HG03139 (cell line): Measurements from ENCODE around the gene RNU1-1.
"Not testable (repeated sequence)": the region's sequence is repeated elsewhere in the genome, so short reads cannot be mapped to it uniquely, and the experiment has no call there.

Experiments used
- ATAC-seq: cut with Tn5 transposase; IDR thresholded peaks from one replicate; pipeline ENCODE4 v1.9.1; 2021; ENCODE audit not compliant: unreplicated experiment

The RNU1-1 gene

DNA sequence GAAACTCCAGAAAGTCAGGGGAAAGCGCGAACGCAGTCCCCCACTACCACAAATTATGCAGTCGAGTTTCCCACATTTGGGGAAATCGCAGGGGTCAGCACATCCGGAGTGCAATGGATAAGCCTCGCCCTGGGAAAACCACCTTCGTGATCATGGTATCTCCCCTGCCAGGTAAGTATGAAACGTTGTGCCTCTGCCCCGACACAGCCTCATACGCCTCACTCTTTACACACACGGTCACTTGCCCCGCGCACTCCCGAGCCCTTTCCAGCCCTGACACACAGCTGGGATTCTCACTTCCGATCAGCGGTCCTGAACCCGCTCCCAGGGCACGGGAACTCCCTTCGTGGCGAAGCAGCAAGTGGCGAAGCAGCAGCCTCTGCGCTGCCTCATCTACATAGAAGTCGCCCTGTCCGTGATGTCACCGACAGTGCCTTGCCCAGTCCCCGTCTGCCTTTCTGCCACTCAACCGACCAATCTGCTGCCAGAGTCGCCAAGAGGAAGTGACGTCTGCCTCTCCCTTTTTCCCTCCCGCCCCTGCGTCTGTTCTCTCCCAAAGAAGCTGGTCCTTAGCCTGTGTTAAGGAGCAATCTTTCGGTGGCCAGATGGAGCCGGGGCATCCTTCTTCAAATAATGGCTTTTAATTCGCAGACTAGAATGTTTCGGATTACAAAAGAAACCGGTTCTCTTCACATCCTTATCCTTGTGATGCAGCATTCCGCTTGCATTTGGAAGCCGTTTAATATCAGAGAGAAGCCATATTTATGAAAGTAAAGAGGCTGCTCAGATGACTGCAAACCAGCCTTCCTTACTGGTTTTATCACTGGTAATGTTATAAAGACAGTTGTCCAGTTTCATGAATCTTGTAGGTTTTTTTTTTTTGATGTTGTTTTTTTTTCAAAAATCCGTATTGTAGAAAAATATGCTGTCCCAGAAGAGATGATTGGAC lies at the start of gene RNU1-1:
RNU1-1 (minus strand) TSS at position 179 of the 949 bp plus-strand sequence.
- not testable (repeated sequence) for ATAC-seq

- not testable (repeated sequence) for ATAC-seq
Measured at GRCh38 chr1:16561035-16561434, 47.0 kb upstream of the RNU1-1 start.

GRCh38 chr1:16560498-16560897 lies 46.4 kb upstream of the RNU1-1 start:
- not testable (repeated sequence) for ATAC-seq

GRCh38 chr1:16559688-16560087 lies 45.6 kb upstream of the RNU1-1 start:
- ATAC-seq, result not testable (repeated sequence)

DNA sequence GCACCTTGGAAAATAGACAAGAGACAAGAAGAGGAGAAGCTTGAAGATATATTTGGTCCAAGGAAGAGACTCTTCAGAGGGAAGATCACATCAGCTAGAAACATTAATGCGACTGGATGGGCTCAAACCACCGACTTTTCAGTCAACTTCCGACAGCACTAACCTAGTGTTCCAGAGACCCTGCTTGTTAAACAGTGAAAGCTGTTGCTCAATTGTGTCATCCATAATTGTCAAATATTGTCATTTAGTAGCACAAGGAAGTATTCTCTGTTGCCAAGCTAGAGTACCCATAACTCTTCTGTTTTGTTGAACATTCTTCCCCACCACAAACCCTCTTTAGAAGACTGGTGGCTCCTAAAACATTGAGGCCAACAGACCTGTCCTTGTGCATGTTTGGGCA lies 42.9 kb upstream of the RNU1-1 start:
- not testable (repeated sequence) for ATAC-seq

- not testable (repeated sequence) for ATAC-seq
Measured at GRCh38 chr1:16553244-16553643, 39.2 kb upstream of the RNU1-1 start.

- ATAC-seq, result not testable (repeated sequence)
Measured at GRCh38 chr1:16550212-16550918, 36.3 kb upstream of the RNU1-1 start.

- not testable (repeated sequence) for ATAC-seq
Measured at GRCh38 chr1:16549545-16549944, 35.5 kb upstream of the RNU1-1 start.

DNA sequence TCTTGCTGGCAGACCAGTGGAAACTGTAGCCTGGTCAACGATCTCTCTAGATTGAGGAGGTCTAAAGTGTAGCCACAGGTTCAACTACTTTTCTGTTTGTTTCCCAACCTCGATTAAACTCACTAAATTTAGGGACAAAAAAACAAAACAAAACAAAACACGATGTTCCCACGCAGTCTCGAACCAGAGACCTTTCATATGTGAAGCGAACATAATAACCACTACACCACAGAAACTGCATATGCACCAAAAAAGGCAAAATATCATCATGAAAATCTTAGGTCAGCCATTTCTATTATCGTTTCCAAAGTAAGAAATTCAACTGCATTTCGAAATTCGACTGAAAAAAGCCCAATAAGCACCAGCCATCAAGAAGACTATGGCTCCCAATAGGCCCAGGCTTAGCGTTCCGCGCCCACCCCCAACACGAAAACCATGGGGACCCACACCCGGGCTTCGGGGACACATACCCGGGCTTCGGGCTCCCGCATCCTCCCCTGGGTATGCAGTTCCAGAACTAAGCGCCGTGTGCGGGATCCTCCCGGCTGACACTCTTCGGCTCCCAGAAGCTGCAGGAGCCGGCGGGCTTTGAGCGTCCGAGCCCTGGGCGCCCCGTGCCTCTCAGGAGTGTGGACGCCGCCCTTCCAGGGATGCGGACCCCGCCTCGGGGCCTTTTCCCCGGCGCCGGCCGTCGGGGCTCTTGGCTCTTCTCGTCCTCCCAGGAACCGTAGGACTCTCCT lies 33.6 kb upstream of the RNU1-1 start:
- ATAC-seq, result not testable (repeated sequence)

GRCh38 chr1:16545682-16546095 lies 31.6 kb upstream of the RNU1-1 start:
- ATAC-seq, result not testable (repeated sequence)

GRCh38 chr1:16540421-16540893 lies 26.4 kb upstream of the RNU1-1 start:
- not testable (repeated sequence) for ATAC-seq

GRCh38 chr1:16537528-16537927 lies 23.4 kb upstream of the RNU1-1 start:
- ATAC-seq, result not testable (repeated sequence)

DNA sequence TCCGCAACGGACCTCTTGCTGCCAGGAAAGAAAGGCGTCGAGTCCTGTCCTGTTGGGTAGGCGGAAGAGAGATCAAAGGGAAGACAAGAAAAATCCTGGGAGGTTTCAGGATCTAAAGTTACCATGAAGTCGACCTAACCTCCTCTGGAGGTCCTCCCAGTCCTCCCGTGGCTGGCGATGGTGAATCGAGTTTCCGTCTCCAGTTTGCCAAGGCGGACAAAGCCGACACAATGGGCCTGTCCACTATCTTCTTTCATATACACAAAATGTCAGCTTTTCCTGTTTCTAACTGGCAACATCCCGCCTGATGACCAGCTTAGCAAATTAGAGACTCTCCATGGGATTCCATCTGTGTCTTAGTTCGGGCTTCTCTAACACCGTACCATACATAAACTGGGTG lies 22.7 kb upstream of the RNU1-1 start:
- not testable (repeated sequence) for ATAC-seq

GRCh38 chr1:16535898-16536297 lies 21.8 kb upstream of the RNU1-1 start:
- not testable (repeated sequence) for ATAC-seq

DNA sequence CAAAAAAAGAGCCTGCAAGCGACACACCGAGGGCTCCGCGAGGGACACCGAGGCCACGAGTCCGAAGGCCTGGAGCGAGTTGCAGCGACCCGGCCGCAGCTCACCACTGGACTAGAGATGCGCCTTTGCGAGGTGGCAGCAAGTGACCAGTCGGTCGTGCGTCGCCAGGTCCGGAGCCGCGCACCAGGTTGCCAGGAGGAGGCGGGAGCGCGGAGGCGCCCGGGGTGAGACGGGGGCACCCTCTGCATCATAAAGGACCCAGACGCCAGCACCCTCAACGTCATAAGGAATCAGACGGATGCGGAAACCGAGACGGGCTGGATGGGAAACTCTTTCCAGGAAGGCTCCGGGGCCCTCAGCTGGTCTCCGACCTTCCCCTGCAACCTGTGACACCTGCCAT lies 21.4 kb upstream of the RNU1-1 start:
- ATAC-seq, result not testable (repeated sequence)

- ATAC-seq, result not testable (repeated sequence)
Measured at GRCh38 chr1:16534829-16535456, 20.9 kb upstream of the RNU1-1 start.

- not testable (repeated sequence) for ATAC-seq
Measured at GRCh38 chr1:16534239-16534828, 20.2 kb upstream of the RNU1-1 start.

GRCh38 chr1:16532235-16532991 lies 18.3 kb upstream of the RNU1-1 start:
- not testable (repeated sequence) for ATAC-seq

DNA sequence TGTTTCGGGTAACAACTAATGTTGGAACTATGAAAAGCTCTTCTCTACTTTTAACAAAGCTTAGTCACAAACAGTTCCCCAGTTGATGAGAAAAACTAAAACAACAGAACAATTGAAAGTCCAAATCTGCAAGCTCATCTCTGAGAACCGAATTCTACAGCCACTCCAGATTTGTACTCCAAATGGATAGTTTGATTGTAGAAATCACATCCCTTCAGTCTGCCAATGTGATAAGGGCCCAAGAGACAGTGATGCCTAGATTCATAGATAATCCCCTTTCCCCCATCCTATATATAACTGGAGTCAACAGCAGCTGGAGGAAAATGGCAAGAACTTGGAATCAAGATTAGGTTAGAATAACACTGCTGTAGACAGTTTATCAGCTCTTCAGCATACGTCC lies 14.3 kb upstream of the RNU1-1 start:
- not testable (repeated sequence) for ATAC-seq
